Common myeloid progenitor, CD34-positive (primary cell): ENCODE data around the gene ANKRD42.

ENCODE experiments used
- CTCF ChIA-PET: fragments of 350-600 bp; sonication (Branson Sonifier 250); formaldehyde crosslinking; loops from one replicate; lab custom pipeline; 2021; ENCODE audit warnings: antibody characterized with exemption; lab: Charles Lee
- POLR2A ChIA-PET: fragments of 350-600 bp; sonication (Branson Sonifier 250); formaldehyde crosslinking; loops from one replicate; lab custom pipeline; 2021; ENCODE audit warnings: antibody characterized with exemption; lab: Charles Lee
- DNase-seq, 3 donors: peaks; one replicate each; pipeline versions ENCODE4 v3.0.0 to v3.0.0-alpha.2; 2013
- H3K27ac ChIP-seq, 2 experiments: 1 replicate in 1 of 2; 2 replicates in 1 of 2; pipeline ENCODE4 v1.7.0; 2013; ENCODE audit warnings: inconsistent platforms in 2 of 2, low read length in 2 of 2, mild to moderate bottlenecking in 2 of 2, low read depth in 1 of 2, moderate library complexity in 1 of 2; ENCODE audit not compliant: severe bottlenecking in 2 of 2, insufficient read depth in 1 of 2, poor library complexity in 1 of 2
- H3K27me3 ChIP-seq, 5 experiments: replicated peaks in 2 of 5; 1 replicate in 3 of 5; 2 replicates in 2 of 5; pipeline versions ENCODE4 v1.6.1 to v1.7.0; 2013; ENCODE audit warnings: low read length in 4 of 5, mild to moderate bottlenecking in 2 of 5, moderate library complexity in 2 of 5, inconsistent platforms in 1 of 5; ENCODE audit not compliant: insufficient read depth in 5 of 5, control insufficient read depth in 4 of 5
- H3K36me3 ChIP-seq, 4 experiments: 1 replicate in 2 of 4; 2 replicates in 2 of 4; pipeline versions ENCODE4 v1.6.1 to v1.7.0; 2013; ENCODE audit warnings: low read length in 3 of 4, control low read depth in 1 of 4, mild to moderate bottlenecking in 1 of 4; ENCODE audit not compliant: control insufficient read depth in 4 of 4, insufficient read depth in 4 of 4
- H3K4me1 ChIP-seq, 4 experiments: 1 replicate in 3 of 4; 2 replicates in 1 of 4; pipeline versions ENCODE4 v1.6.1 to v1.7.1; 2013; ENCODE audit warnings: low read length in 3 of 4, mild to moderate bottlenecking in 3 of 4, control low read depth in 1 of 4, inconsistent platforms in 1 of 4, moderate library complexity in 1 of 4; ENCODE audit not compliant: control insufficient read depth in 4 of 4, insufficient read depth in 4 of 4; ENCODE audit errors: control extremely low read depth in 1 of 4
- H3K4me3 ChIP-seq, 7 experiments: 1 replicate in 4 of 7; 2 replicates in 3 of 7; pipeline versions ENCODE4 v1.5.1 to v1.7.0; 2013; ENCODE audit warnings: mild to moderate bottlenecking in 7 of 7, low read length in 6 of 7, moderate library complexity in 6 of 7, inconsistent platforms in 2 of 7, low read depth in 2 of 7, control low read depth in 1 of 7; ENCODE audit not compliant: insufficient read depth in 4 of 7, control insufficient read depth in 1 of 7; ENCODE audit errors: extremely low read depth in 1 of 7
- H3K9me3 ChIP-seq, 5 experiments: 1 replicate in 4 of 5; 2 replicates in 1 of 5; pipeline versions ENCODE4 v1.6.1 to v1.7.1; 2013; ENCODE audit warnings: low read length in 4 of 5, mild to moderate bottlenecking in 2 of 5, inconsistent platforms in 1 of 5, low read depth in 1 of 5, moderate library complexity in 1 of 5; ENCODE audit not compliant: control insufficient read depth in 4 of 5, insufficient read depth in 2 of 5; ENCODE audit errors: control extremely low read depth in 1 of 5
- WGBS: methylation state at CpG from one replicate; pipeline ENCODE4 v1.1.5; 2013; ENCODE audit not compliant: insufficient coverage; 5-methylcytosine and 5-hydroxymethylcytosine counted together

The ANKRD42 gene

DNA sequence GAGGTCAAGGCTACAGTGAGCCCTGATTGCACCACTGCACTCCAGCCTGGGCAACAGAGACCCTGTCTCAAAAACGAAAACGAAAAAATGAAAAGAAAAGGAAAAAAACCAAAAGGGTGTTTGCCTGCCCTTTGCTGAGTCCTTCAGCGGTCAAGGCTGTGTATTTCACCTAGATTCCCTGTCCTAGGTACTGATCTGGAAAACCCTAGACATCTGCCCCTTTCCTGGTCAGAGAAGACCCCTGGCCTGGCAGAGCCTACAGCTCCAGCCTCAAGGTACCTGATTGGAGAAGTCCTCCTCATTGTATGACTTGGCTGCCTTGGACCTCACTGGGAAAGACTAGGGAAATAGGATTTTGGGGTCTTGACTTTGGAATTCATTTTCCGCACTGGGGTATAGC lies 100.7 kb downstream of the ANKRD42 start:
- POLR2A ChIA-PET = no interaction called here
- Histone ChIP-seq H3K27me3 (peaks cover 0 to 1% (median 0%) of the 10 kb centered on the region in 5 experiments), H3K4me1 (no peaks in the 10 kb centered on the region), H3K9me3 (no peaks in the 10 kb centered on the region), H3K27ac (no peak overlapping the region), H3K4me3 (no peak overlapping the region), H3K36me3 (no peaks in the 10 kb centered on the region)
- DNase-seq = no peak
- 95% methylated on average over 4 of the region's 4 CpGs for WGBS
- CTCF ChIA-PET = interaction anchor here (1.1 to 4.9 kb wide), 5 partner anchors 12 to 533 kb away, joined by 3 to 24 read pairs (median 11); no protein-coding TSS in a partner anchor
